H1 (cell line): ENCODE results near the gene TMEM164. TPM values are rescaled to one million over a fixed set of nuclear protein-coding genes. Genes with fewer than 3 reads are reported as not detected.

Source experiments
- CTCF ChIA-PET: fragments of 300-600 bp; sonication (Branson Sonifier 250); formaldehyde crosslinking; loops from one replicate; lab custom pipeline; 2021; ENCODE audit not compliant: partially characterized antibody; lab: Charles Lee
- POLR2A ChIA-PET: fragments of 300-600 bp; sonication (Branson Sonifier 250); formaldehyde crosslinking; loops from one replicate; lab custom pipeline; 2021; ENCODE audit warnings: inconsistent platforms; ENCODE audit not compliant: partially characterized antibody; lab: Charles Lee
- DNase-seq, 2 experiments: peaks; one replicate each; pipeline versions ENCODE4 v3.0.0 to v3.0.0-alpha.2; 2010 to 2022; ENCODE audit warnings: low spot score in 2 of 2, low read depth in 1 of 2, mixed read lengths in 1 of 2
- FAIRE-seq: peaks from 2 replicates; lab custom pipeline; 2011; peaks lifted over from hg19 to GRCh38; lab: Jason Lieb, UNC
- H2AFZ ChIP-seq: 2 replicates; pipeline ENCODE4 v1.8.1; 2012; ENCODE audit warnings: low read length, inconsistent platforms
- H2AK5ac ChIP-seq: 2 replicates; pipeline ENCODE4 v1.6.1; 2013; ENCODE audit warnings: low read depth, low read length
- H2BK120ac ChIP-seq: replicated peaks from 2 replicates; pipeline ENCODE3; 2013; ENCODE audit warnings: low read depth, low read length, inconsistent platforms
- H2BK12ac ChIP-seq: 2 replicates; pipeline ENCODE4 v1.6.1; 2013; ENCODE audit warnings: low read depth, low read length
- H2BK15ac ChIP-seq: 2 replicates; pipeline ENCODE4 v1.6.1; 2013; ENCODE audit warnings: low read length
- H2BK20ac ChIP-seq: 2 replicates; pipeline ENCODE4 v1.6.1; 2013; ENCODE audit warnings: low read length
- H2BK5ac ChIP-seq: 2 replicates; pipeline ENCODE4 v1.6.1; 2013; ENCODE audit warnings: low read depth, low read length
- H3K14ac ChIP-seq: 2 replicates; pipeline ENCODE4 v1.6.1; 2013; ENCODE audit warnings: inconsistent platforms; ENCODE audit not compliant: insufficient read length
- H3K18ac ChIP-seq: 2 replicates; pipeline ENCODE4 v1.6.1; 2013; ENCODE audit warnings: low read length; ENCODE audit errors: extremely low read depth
- H3K23ac ChIP-seq: 2 replicates; pipeline ENCODE4 v1.6.1; 2013; ENCODE audit warnings: inconsistent platforms; ENCODE audit not compliant: insufficient read length
- H3K23me2 ChIP-seq: 2 replicates; pipeline ENCODE4 v1.6.1; 2013; ENCODE audit warnings: low read depth, low read length
- H3K27ac ChIP-seq: 2 replicates; pipeline ENCODE4 v1.6.1; 2011; ENCODE audit warnings: low read depth, low read length, inconsistent platforms
- H3K27me3 ChIP-seq, 4 experiments: replicated peaks in 1 of 4; 1 replicate in 1 of 4; 2 replicates in 3 of 4; pipeline versions ENCODE4 v1.6.1 to v1.8.1; 2011 to 2013; ENCODE audit warnings: low read length in 3 of 4, mild to moderate bottlenecking in 3 of 4, inconsistent platforms in 2 of 4, mixed read lengths in 2 of 4, moderate library complexity in 1 of 4; ENCODE audit not compliant: control insufficient read depth in 3 of 4, insufficient read depth in 3 of 4; ENCODE audit errors: extremely low read depth in 1 of 4
- H3K36me3 ChIP-seq, 4 experiments: 2 replicates each; pipeline versions ENCODE4 v1.6.1 to v1.8.1; 2011 to 2013; ENCODE audit warnings: mild to moderate bottlenecking in 4 of 4, low read length in 3 of 4, moderate library complexity in 2 of 4, control low read depth in 1 of 4, inconsistent platforms in 1 of 4; ENCODE audit not compliant: insufficient read depth in 4 of 4, control insufficient read depth in 2 of 4
- H3K4ac ChIP-seq: replicated peaks from 2 replicates; pipeline ENCODE3; 2013; ENCODE audit warnings: low read length, low read depth, mixed read lengths, inconsistent platforms; ENCODE audit not compliant: insufficient read length
- H3K4me1 ChIP-seq, 4 experiments: replicated peaks in 1 of 4; 1 replicate in 1 of 4; 2 replicates in 3 of 4; pipeline versions ENCODE4 v1.6.1 to v1.8.1; 2011 to 2013; ENCODE audit warnings: low read length in 3 of 4, inconsistent platforms in 2 of 4, mixed read lengths in 1 of 4; ENCODE audit not compliant: insufficient read depth in 4 of 4, control insufficient read depth in 3 of 4
- H3K4me2 ChIP-seq, 2 experiments: 2 replicates each; pipeline versions ENCODE4 v1.6.1 to v1.8.1; 2011 to 2013; ENCODE audit warnings: low read depth in 2 of 2, low read length in 2 of 2, control low read depth in 1 of 2, inconsistent platforms in 1 of 2, mild to moderate bottlenecking in 1 of 2; ENCODE audit not compliant: insufficient read depth in 1 of 2
- H3K4me3 ChIP-seq, 4 experiments: fragments of 200-600, 300-600 bp in 1 of 4; sonication (generic), shearing (Covaris generic), sonication (Bioruptor Twin) in 1 of 4; 2 replicates each; pipeline versions ENCODE4 v1.5.1 to v1.8.1; 2011 to 2016; ENCODE audit warnings: low read length in 4 of 4, low read depth in 3 of 4, control low read depth in 2 of 4, inconsistent platforms in 2 of 4, mild to moderate bottlenecking in 2 of 4, mixed read lengths in 1 of 4, moderate library complexity in 1 of 4; ENCODE audit not compliant: insufficient read depth in 2 of 4; ENCODE audit errors: extremely low read depth in 1 of 4
- H3K56ac ChIP-seq: replicated peaks from 2 replicates; pipeline ENCODE3; 2013; ENCODE audit warnings: low read depth, mild to moderate bottlenecking, mixed read lengths, low read length, inconsistent platforms; ENCODE audit not compliant: insufficient read length
- H3K79me1 ChIP-seq: 2 replicates; pipeline ENCODE4 v1.6.1; 2013; ENCODE audit warnings: low read depth, low read length, control low read depth
- H3K79me2 ChIP-seq, 2 experiments: 2 replicates each; pipeline versions ENCODE4 v1.6.1 to v1.8.1; 2012 to 2013; ENCODE audit warnings: low read length in 2 of 2, mild to moderate bottlenecking in 2 of 2, inconsistent platforms in 1 of 2; ENCODE audit not compliant: insufficient read depth in 2 of 2, control insufficient read depth in 1 of 2
- H3K9ac ChIP-seq, 4 experiments: replicated peaks in 1 of 4; 1 replicate in 1 of 4; 2 replicates in 3 of 4; pipeline versions ENCODE4 v1.6.1 to v1.8.1; 2011 to 2013; ENCODE audit warnings: low read depth in 3 of 4, low read length in 3 of 4, control low read depth in 2 of 4, mild to moderate bottlenecking in 2 of 4, moderate library complexity in 2 of 4, inconsistent platforms in 1 of 4; ENCODE audit errors: extremely low read depth in 1 of 4
- H3K9me3 ChIP-seq, 2 experiments: 2 replicates each; pipeline versions ENCODE4 v1.6.1 to v1.8.1; 2012 to 2013; ENCODE audit warnings: mild to moderate bottlenecking in 2 of 2, moderate library complexity in 2 of 2, control low read depth in 1 of 2, inconsistent platforms in 1 of 2, low read depth in 1 of 2, low read length in 1 of 2, mixed read lengths in 1 of 2; ENCODE audit not compliant: insufficient read depth in 2 of 2
- H4K20me1 ChIP-seq, 2 experiments: replicated peaks in 1 of 2; 2 replicates each; pipeline versions ENCODE3 to v1.8.1; 2011 to 2013; ENCODE audit warnings: inconsistent platforms in 2 of 2, low read length in 2 of 2, mild to moderate bottlenecking in 1 of 2; ENCODE audit not compliant: insufficient read depth in 2 of 2, control insufficient read depth in 1 of 2
- H4K5ac ChIP-seq: 2 replicates; pipeline ENCODE4 v1.6.1; 2013; ENCODE audit warnings: low read length, low read depth, mixed read lengths, inconsistent platforms; ENCODE audit not compliant: insufficient read length
- H4K8ac ChIP-seq: 2 replicates; pipeline ENCODE4 v1.8.0; 2013; ENCODE audit warnings: mild to moderate bottlenecking, moderate library complexity, low read length, inconsistent platforms; ENCODE audit not compliant: insufficient read depth; ENCODE audit errors: extremely low read depth
- H4K91ac ChIP-seq: replicated peaks from 2 replicates; pipeline ENCODE3; 2013; ENCODE audit warnings: low read length, mixed read lengths, inconsistent platforms; ENCODE audit not compliant: insufficient read length
- SIRT6 ChIP-seq: IDR thresholded peaks from one replicate; pipeline ENCODE4 v1.7.1; 2012; ENCODE audit warnings: low read length, inconsistent platforms
- USF2 ChIP-seq: IDR thresholded peaks from 2 replicates; pipeline ENCODE4 v1.6.1; 2011; ENCODE audit warnings: low read length, improper control_type of control experiment
- WGBS, 2 experiments: shearing (Covaris generic) in 1 of 2; methylation state at CpG; one replicate each; pipeline versions ENCODE4 v1.1.6 to v1.1.7; 2013 to 2015; ENCODE audit warnings: low lambda C conversion rate in 2 of 2, mixed read lengths in 2 of 2, inconsistent platforms in 1 of 2, low coverage in 1 of 2, missing lambda C conversion rate in 1 of 2; ENCODE audit not compliant: insufficient replicate concordance in 2 of 2, insufficient coverage in 1 of 2, insufficient read length in 1 of 2; ENCODE audit errors: extremely low coverage in 1 of 2, missing lambda C conversion rate in 1 of 2; 5-methylcytosine and 5-hydroxymethylcytosine counted together
- polyA plus RNA-seq, 7 experiments: library from polyadenylated mRNA; depleted of rRNA in 3 of 7; stranded (reverse) in 5 of 7; unstranded in 2 of 7; fragments of >200 nt in 5 of 7; fragments of 200-250 nt in 2 of 7; gene quantifications; 1 replicate in 5 of 7; 2 replicates in 1 of 7; 4 replicates in 1 of 7; pipeline versions ENCODE4 v1.2.1 to v1.2.3, GENCODE V29; 2011 to 2013; ENCODE audit warnings: missing spikeins in 2 of 7, mixed read lengths in 2 of 7
- total RNA-seq: library from RNA; stranded (reverse); fragmentation: NEBNext Ultra II Directional; extraction: Animal tissue kit (Norgen Biotek cat#: 25700); gene quantifications from 2 replicates; pipeline ENCODE4 v1.2.1, GENCODE V29; 2021

Gene TMEM164
- total and polyA plus RNA-seq, 2 of the 8 experiments (the other 6 are each of a cell fraction or from before 2014, with no cell fraction given) = 7.3 to 14.8 TPM

GRCh38 chrX:110046971-110047370 lies 44.1 kb downstream of the TMEM164 start:
- TF ChIP-seq USF2 = no peak
- no peak for TF ChIP-seq SIRT6
- ChIA-PET CTCF (no interaction called here), POLR2A (no interaction called here)
- Histone ChIP-seq H4K20me1 (peaks cover 0 to 1% of the 10 kb centered on the region in 2 experiments), H2BK120ac (no peak overlapping the region), H2AFZ (no peak overlapping the region), H3K79me2 (no peaks in the 10 kb centered on the region), H3K4me1 (peaks cover 0 to 18% (median 2%) of the 10 kb centered on the region in 4 experiments; a peak in 3 of 7 replicates), H3K23me2 (no peaks in the 10 kb centered on the region), H3K4me2 (no peak overlapping the region), H3K36me3 (no peaks in the 10 kb centered on the region), H3K27me3 (no peaks in the 10 kb centered on the region), H2BK15ac (no peak overlapping the region), H3K56ac (no peak overlapping the region), H3K27ac (no peak overlapping the region), H3K23ac (no peak overlapping the region), H3K9ac (no peak overlapping the region), H3K14ac (no peak overlapping the region), H4K8ac (no peak overlapping the region), H3K4me3 (no peak overlapping the region), H2BK5ac (no peak overlapping the region), H3K18ac (no peak overlapping the region), H3K79me1 (no peaks in the 10 kb centered on the region), H4K5ac (no peak overlapping the region), H3K4ac (no peak overlapping the region), H2BK12ac (no peak overlapping the region), H3K9me3 (no peaks in the 10 kb centered on the region), H4K91ac (no peak overlapping the region), H2BK20ac (no peak overlapping the region), H2AK5ac (no peak overlapping the region)
- DNase-seq = no peak
- 100% methylated on average over 1 of the region's 1 CpG; no CpG with 5 or more reads in 1 of the 2 experiments for WGBS, 2 experiments
- FAIRE-seq = no peak
